GM12878 (cell line): ENCODE results near the gene ZNF285. TPM values are rescaled to one million over a fixed set of nuclear protein-coding genes. Genes with fewer than 3 reads are reported as not detected.
"Not testable (repeated sequence)": the region's sequence is repeated elsewhere in the genome, so short reads cannot be mapped to it uniquely, and the experiment has no call there.

Experiments
- ATAC-seq: fragments of 200-7000 bp; cut with Tn5 transposase; 3 replicates; pipeline ENCODE4 v1.9.1; 2020; ENCODE audit warnings: mild to moderate bottlenecking, moderate library complexity
- BruUV-seq: library from RNA; stranded (reverse); fragments of 400-500 nt; replicated peaks from 2 replicates; lab custom pipeline; 2021; lab: Mats Ljungman, UMichigan
- CTCF ChIA-PET: fragments of 300-600 bp; sonication (Branson Sonifier 250); formaldehyde crosslinking; extraction: SDS; loops from one replicate; lab custom pipeline; 2021; ENCODE audit warnings: inconsistent platforms; lab: Yijun Ruan, JAX
- POLR2A ChIA-PET: fragments of 350-600 bp; formaldehyde crosslinking; extraction: SDS; loops from one replicate; lab custom pipeline; 2021; ENCODE audit warnings: inconsistent platforms; lab: Charles Lee
- RAD21 ChIA-PET: fragments of 300-600 bp; sonication (Branson Sonifier 250); formaldehyde crosslinking; loops from one replicate; lab custom pipeline; 2023; ENCODE audit warnings: antibody characterized with exemption; ENCODE audit not compliant: unreplicated experiment; lab: Charles Lee
- SMC1A ChIA-PET: fragments of 300-600 bp; sonication (Branson Sonifier 250); formaldehyde crosslinking; loops from one replicate; lab custom pipeline; 2023; ENCODE audit not compliant: unreplicated experiment, uncharacterized antibody; lab: Charles Lee
- DNase-seq: peaks from one replicate; pipeline ENCODE4 v3.0.0-alpha.2; 2011; ENCODE audit warnings: low read depth, low spot score
- FAIRE-seq: peaks from 3 replicates; lab custom pipeline; 2011; peaks lifted over from hg19 to GRCh38; lab: Jason Lieb, UNC
- H2AFZ ChIP-seq: 2 replicates; pipeline ENCODE4 v1.6.0; 2011; ENCODE audit warnings: low read depth, low read length, control low read depth; ENCODE audit not compliant: control insufficient read depth
- H3K27ac ChIP-seq: 2 replicates; pipeline ENCODE4 v1.5.1; 2011; ENCODE audit warnings: control low read depth; ENCODE audit not compliant: control insufficient read depth, insufficient read depth
- H3K27me3 ChIP-seq, 2 experiments: replicated peaks in 1 of 2; 2 replicates each; pipeline versions ENCODE4 v1.6.0 to v1.6.1; 2011; ENCODE audit warnings: low read length in 1 of 2; ENCODE audit not compliant: control insufficient read depth in 2 of 2, insufficient read depth in 2 of 2
- H3K36me3 ChIP-seq, 2 experiments: 2 replicates each; pipeline ENCODE4 v1.5.1; 2011; ENCODE audit warnings: low read length in 1 of 2; ENCODE audit not compliant: control insufficient read depth in 2 of 2, insufficient read depth in 2 of 2
- H3K4me1 ChIP-seq: 2 replicates; pipeline ENCODE4 v1.6.1; 2011; ENCODE audit warnings: mild to moderate bottlenecking, low read length, moderate library complexity, mixed read lengths; ENCODE audit not compliant: control insufficient read depth, insufficient read depth
- H3K4me2 ChIP-seq: 2 replicates; pipeline ENCODE4 v1.6.0; 2011; ENCODE audit warnings: control low read depth; ENCODE audit not compliant: control insufficient read depth, insufficient read depth
- H3K4me3 ChIP-seq: fragments of 200-600 bp; sonication (generic); 2 replicates; pipeline ENCODE4 v1.5.1; 2016
- H3K79me2 ChIP-seq: 2 replicates; pipeline ENCODE4 v1.6.0; 2011; ENCODE audit warnings: low read length; ENCODE audit not compliant: control insufficient read depth, insufficient read depth
- H3K9ac ChIP-seq: 2 replicates; pipeline ENCODE4 v1.8.0; 2011; ENCODE audit warnings: low read length, control low read depth, mixed read lengths; ENCODE audit not compliant: control insufficient read depth, insufficient read depth
- H3K9me3 ChIP-seq: replicated peaks from 3 replicates; pipeline ENCODE4 v1.5.1; 2011; ENCODE audit warnings: mild to moderate bottlenecking, low read length; ENCODE audit not compliant: control insufficient read depth, insufficient read depth
- H4K20me1 ChIP-seq: 2 replicates; pipeline ENCODE4 v1.6.0; 2011; ENCODE audit not compliant: control insufficient read depth, insufficient read depth
- CBX5 ChIP-seq: sonication (generic); IDR thresholded peaks from 2 replicates; pipeline ENCODE4 v1.6.1; 2016; ENCODE audit warnings: low read depth, moderate library complexity, mild to moderate bottlenecking, inconsistent platforms
- NBN ChIP-seq: fragments of 450-650 bp; IDR thresholded peaks from 2 replicates; pipeline ENCODE4 v1.6.1; 2016
- NFIC ChIP-seq: IDR thresholded peaks from 2 replicates; pipeline ENCODE4 v1.6.1; 2012; ENCODE audit warnings: low read depth, mild to moderate bottlenecking, inconsistent platforms, low read length, moderate library complexity
- REST ChIP-seq: IDR thresholded peaks from 2 replicates; pipeline ENCODE4 v1.6.1; 2012; ENCODE audit warnings: mild to moderate bottlenecking, low read depth, low read length
- WGBS: methylation state at CpG from one replicate; pipeline ENCODE4 v1.1.6; 2016; ENCODE audit warnings: low lambda C conversion rate; ENCODE audit not compliant: insufficient replicate concordance, insufficient coverage; ENCODE audit errors: missing lambda C conversion rate; 5-methylcytosine and 5-hydroxymethylcytosine counted together
- in situ Hi-C: fragments of 300-500 bp; cut with MboI; formaldehyde crosslinking; loops from 9 replicates; pipeline ENCODE4 v1.14.3; 2018; ENCODE audit warnings: mixed read lengths
- intact Hi-C: fragments of 100-400 bp; cut with micrococcal nuclease; formaldehyde crosslinking; loops from one replicate; pipeline ENCODE4 v1.14.2; 2022; ENCODE audit not compliant: unreplicated experiment
- polyA plus RNA-seq, 11 experiments: library from polyadenylated mRNA; depleted of rRNA in 4 of 11; unstranded in 6 of 11; stranded (reverse) in 5 of 11; fragments of >200 nt; fragmentation: Nextera tagmentation in 4 of 11; fragmentation: Illumina TruSeq in 1 of 11; extraction: Ambion mirVana in 4 of 11; extraction: Trizol in 1 of 11; gene quantifications; 1 replicate in 1 of 11; 2 replicates in 10 of 11; pipeline versions ENCODE4 v1.2.1 to v1.2.3, GENCODE V29; 2011 to 2016; ENCODE audit warnings: inconsistent platforms in 2 of 11, missing spikeins in 2 of 11, low read depth in 1 of 11
- total RNA-seq, 4 experiments: library from RNA; depleted of rRNA in 3 of 4; stranded (reverse); fragments of >200 nt in 3 of 4; fragmentation: Illumina TruSeq in 1 of 4; extraction: Trizol in 1 of 4; gene quantifications; 2 replicates each; pipeline versions ENCODE4 v1.2.1 to v1.2.3, GENCODE V29; 2013 to 2021

The ZNF285 gene
- total and polyA plus RNA-seq, 10 of the 15 experiments (the other 5 are each of a cell fraction or from before 2014, with no cell fraction given) = 0.02 to 0.40 (median 0.28) TPM; not detected in 3

GRCh38 chr19:44430956-44431355, 29.5 kb upstream of the ZNF285 start (continued):
- TF ChIP-seq REST (no peak), CBX5 (no peak), NBN (no peak), NFIC (no peak)

DNA sequence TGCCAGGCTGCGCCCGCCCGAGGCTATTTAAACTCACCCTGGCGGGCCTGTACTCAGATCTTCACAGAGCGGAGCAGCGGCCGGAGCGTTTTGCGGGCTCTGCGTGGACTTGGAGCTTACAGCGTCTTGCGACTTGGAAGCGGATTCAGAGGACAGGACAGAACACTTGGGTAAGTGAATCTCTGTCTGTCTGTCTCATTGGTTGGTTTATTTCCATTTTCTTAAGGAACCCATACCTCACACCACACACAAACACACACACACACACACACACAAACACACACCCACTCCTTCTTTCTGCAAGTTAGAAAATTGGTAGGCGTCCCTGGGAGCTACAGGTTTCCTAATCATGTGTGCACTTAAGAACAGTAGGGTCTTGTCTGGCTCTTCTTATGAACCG, 14.1 kb upstream of the ZNF285 start:
- H3K4me2 ChIP-seq, H3K79me2 ChIP-seq, H3K9me3 ChIP-seq, in situ Hi-C loops, H3K9ac ChIP-seq, CTCF ChIA-PET, ATAC-seq, POLR2A ChIA-PET, H3K27me3 ChIP-seq, RAD21 ChIA-PET, H3K36me3 ChIP-seq, H3K27ac ChIP-seq, H2AFZ ChIP-seq, BruUV-seq, SMC1A ChIA-PET, DNase-seq, intact Hi-C loops, FAIRE-seq, H4K20me1 ChIP-seq, H3K4me3 ChIP-seq, H3K4me1 ChIP-seq: not testable (repeated sequence)
- 35% methylated on average over 8 of the region's 15 CpGs for WGBS

DNA sequence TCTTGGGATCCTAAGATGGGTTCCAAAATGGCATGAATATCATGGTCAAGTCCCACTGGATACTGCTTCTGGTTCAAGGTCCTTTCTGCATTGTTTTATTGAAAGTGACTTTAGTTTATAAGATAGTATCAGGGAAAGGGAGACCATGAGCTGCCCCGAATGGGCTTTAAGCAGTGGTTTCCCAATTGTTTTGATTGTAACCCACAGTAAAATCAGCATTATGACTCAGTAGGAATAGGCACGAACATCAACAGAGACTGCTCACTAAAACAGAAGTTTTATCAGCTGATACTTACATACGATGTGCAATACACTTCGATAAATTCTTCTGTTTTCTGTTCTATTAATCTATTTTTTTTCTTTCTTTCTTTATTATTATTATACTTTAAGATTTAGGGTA, 12.1 kb downstream of the ZNF285 start:
- H3K79me2 ChIP-seq, H3K36me3 ChIP-seq, POLR2A ChIA-PET, FAIRE-seq, H3K27ac ChIP-seq, H3K4me1 ChIP-seq, BruUV-seq, ATAC-seq, CTCF ChIA-PET, SMC1A ChIA-PET, H3K4me3 ChIP-seq, H2AFZ ChIP-seq, H3K9ac ChIP-seq, RAD21 ChIA-PET, H3K9me3 ChIP-seq, H3K4me2 ChIP-seq, in situ Hi-C loops, intact Hi-C loops, H3K27me3 ChIP-seq, H4K20me1 ChIP-seq, DNase-seq: not testable (repeated sequence)
- WGBS = 15% methylated on average over 4 of the region's 4 CpGs
